B cell (primary cell): Measurements from ENCODE around the gene GGTA1. TPM values are rescaled to one million over a fixed set of nuclear protein-coding genes. Genes with fewer than 3 reads are reported as not detected.

Experiments used
- ATAC-seq: fragments of 200-7000 bp; cut with Tn5 transposase; one replicate; pipeline ENCODE4 v1.10.0; 2021; ENCODE audit warnings: low read depth, mild to moderate bottlenecking, moderate number of reproducible peaks, moderate library complexity
- CTCF ChIA-PET: fragments of 350-600 bp; sonication (Branson Sonifier 250); formaldehyde crosslinking; loops from one replicate; lab custom pipeline; 2021; ENCODE audit warnings: antibody characterized with exemption, inconsistent platforms; lab: Charles Lee
- POLR2A ChIA-PET: fragments of 350-600 bp; sonication (Branson Sonifier 250); formaldehyde crosslinking; loops from one replicate; lab custom pipeline; 2021; ENCODE audit warnings: antibody characterized with exemption; lab: Charles Lee
- DNase-seq: peaks from one replicate; pipeline ENCODE4 v3.0.0; 2013
- H2AFZ ChIP-seq: 2 replicates; pipeline ENCODE4 v1.6.1; 2012; ENCODE audit warnings: mild to moderate bottlenecking, low read depth, low read length; ENCODE audit not compliant: insufficient read depth, poor library complexity, severe bottlenecking
- H3K27ac ChIP-seq, 2 donors: 1 replicate in 1 of 2; 2 replicates in 1 of 2; pipeline ENCODE4 v1.5.1; 2012 to 2013; ENCODE audit warnings: low read length in 2 of 2, mild to moderate bottlenecking in 2 of 2, moderate library complexity in 1 of 2
- H3K27me3 ChIP-seq, 4 experiments: fragments of 200-600 bp in 1 of 4; sonication (generic) in 1 of 4; replicated peaks in 1 of 4; 1 replicate in 2 of 4; 2 replicates in 2 of 4; pipeline versions ENCODE4 v1.6.1 to v1.7.0; 2013 to 2016; ENCODE audit warnings: low read length in 3 of 4, mild to moderate bottlenecking in 2 of 4, mixed read lengths in 1 of 4, moderate library complexity in 1 of 4; ENCODE audit not compliant: insufficient read depth in 4 of 4, control insufficient read depth in 3 of 4; ENCODE audit errors: control extremely low read depth in 1 of 4
- H3K36me3 ChIP-seq, 2 experiments: replicated peaks in 1 of 2; 1 replicate in 1 of 2; 2 replicates in 1 of 2; pipeline versions ENCODE4 v1.6.1 to v1.7.1; 2013; ENCODE audit warnings: low read length in 1 of 2; ENCODE audit not compliant: insufficient read depth in 2 of 2, control insufficient read depth in 1 of 2; ENCODE audit errors: control extremely low read depth in 1 of 2, extremely low read depth in 1 of 2
- H3K4me1 ChIP-seq, 2 donors: fragments of 200-600 bp in 1 of 2; sonication (generic) in 1 of 2; 1 replicate in 1 of 2; 2 replicates in 1 of 2; pipeline versions ENCODE4 v1.5.1 to v1.6.1; 2013 to 2017; ENCODE audit warnings: low read length in 2 of 2; ENCODE audit not compliant: control insufficient read depth in 2 of 2, insufficient read depth in 2 of 2
- H3K4me2 ChIP-seq: replicated peaks from 2 replicates; pipeline ENCODE3; 2012; ENCODE audit warnings: mild to moderate bottlenecking, low read depth, low read length; ENCODE audit not compliant: poor library complexity, severe bottlenecking
- H3K4me3 ChIP-seq, 5 experiments: fragments of 200-600 bp in 1 of 5; sonication (generic) in 1 of 5; 1 replicate in 3 of 5; 2 replicates in 2 of 5; pipeline versions ENCODE4 v1.5.1 to v1.7.0; 2011 to 2016; ENCODE audit warnings: low read length in 4 of 5, mild to moderate bottlenecking in 4 of 5, low read depth in 2 of 5, control low read depth in 1 of 5, moderate library complexity in 1 of 5; ENCODE audit not compliant: insufficient read depth in 1 of 5; ENCODE audit errors: control extremely low read depth in 1 of 5, extremely low read depth in 1 of 5
- H3K79me2 ChIP-seq: fragments of 200-600 bp; sonication (generic); one replicate; pipeline ENCODE4 v1.6.0; 2016; ENCODE audit warnings: low read length; ENCODE audit not compliant: control insufficient read depth, insufficient read depth
- H3K9ac ChIP-seq: fragments of 200-600 bp; sonication (generic); 2 replicates; pipeline ENCODE4 v1.6.1; 2017; ENCODE audit warnings: mild to moderate bottlenecking, low read length, moderate library complexity
- H3K9me3 ChIP-seq, 3 donors: one replicate each; pipeline versions ENCODE4 v1.6.1 to v1.7.1; 2013; ENCODE audit warnings: low read length in 2 of 3; ENCODE audit not compliant: control insufficient read depth in 2 of 3, insufficient read depth in 1 of 3; ENCODE audit errors: control extremely low read depth in 1 of 3
- H4K20me1 ChIP-seq: 2 replicates; pipeline ENCODE4 v1.6.0; 2012; ENCODE audit warnings: mild to moderate bottlenecking, low read length; ENCODE audit not compliant: insufficient read depth, control insufficient read depth, poor library complexity, severe bottlenecking
- H3K27ac Mint-ChIP-seq: one replicate; pipeline ENCODE4 v1.8.0; 2021; ENCODE audit warnings: mixed read lengths
- H3K27me3 Mint-ChIP-seq: one replicate; pipeline ENCODE4 v1.8.0; 2021; ENCODE audit warnings: mixed read lengths
- H3K4me1 Mint-ChIP-seq: one replicate; pipeline ENCODE4 v1.8.0; 2021; ENCODE audit warnings: mixed read lengths
- H3K4me3 Mint-ChIP-seq: one replicate; pipeline ENCODE4 v1.8.0; 2021; ENCODE audit warnings: mixed read lengths
- H3K9me3 Mint-ChIP-seq: one replicate; pipeline ENCODE4 v1.8.0; 2022; ENCODE audit warnings: mixed read lengths; ENCODE audit not compliant: insufficient read depth
- CTCF ChIP-seq: fragments of 200-600 bp; IDR thresholded peaks from one replicate; pipeline ENCODE4 v1.8.0; 2022; ENCODE audit warnings: antibody characterized with exemption, mild to moderate bottlenecking
- EZH2 ChIP-seq: IDR thresholded peaks from 2 replicates; pipeline ENCODE4 v1.6.1; 2012; ENCODE audit warnings: borderline replicate concordance, low read depth, mild to moderate bottlenecking, moderate library complexity, low read length; ENCODE audit not compliant: insufficient read depth, poor library complexity, severe bottlenecking
- WGBS: methylation state at CpG from one replicate; pipeline ENCODE4 v1.1.5; 2013; ENCODE audit warnings: missing lambda C conversion rate; ENCODE audit not compliant: insufficient coverage; 5-methylcytosine and 5-hydroxymethylcytosine counted together
- intact Hi-C: fragments of 100-400 bp; cut with micrococcal nuclease; formaldehyde crosslinking; loops from one replicate; pipeline ENCODE4 v1.10.0; 2022
- polyA plus RNA-seq: library from polyadenylated mRNA; depleted of rRNA; stranded (reverse); fragments of >200 nt; gene quantifications from 2 replicates; pipeline ENCODE4 v1.2.3, GENCODE V29; 2012
- total RNA-seq, 2 donors: library from RNA; stranded (reverse); fragments of 120-200 nt in 1 of 2; gene quantifications; 1 replicate in 1 of 2; 2 replicates in 1 of 2; pipeline versions ENCODE4 v1.2.3 to v1.2.4, GENCODE V29; 2013 to 2022

GGTA1 gene
- total and polyA plus RNA-seq, 2 donors (not counting 1 experiment from before 2014, with no cell fraction given): not detected

GRCh38 chr9:121472446-121472845 is 27.2 kb downstream of the GGTA1 start:
- H3K4me3 ChIP-seq: no peak overlapping the region
- Mint-ChIP-seq H3K9me3 (no peaks in the 10 kb centered on the region), H3K4me1 (no peaks in the 10 kb centered on the region), H3K27me3 (peaks cover 32% of the 10 kb centered on the region), H3K4me3 (no peak overlapping the region), H3K27ac (no peak overlapping the region)
- WGBS: 90% methylated on average over 3 of the region's 5 CpGs
- H3K27ac ChIP-seq: no peak overlapping the region
- ATAC-seq (no peak), DNase-seq (no peak)
- H3K36me3 ChIP-seq: no peaks in the 10 kb centered on the region
- no peaks in the 10 kb centered on the region for H3K4me1 ChIP-seq
- H3K79me2 ChIP-seq: no peaks in the 10 kb centered on the region
- H3K4me2 ChIP-seq: no peak overlapping the region
- TF ChIP-seq CTCF: no peak
- TF ChIP-seq EZH2: no peak
- no peak overlapping the region for H2AFZ ChIP-seq
- ChIA-PET CTCF (no interaction called here), POLR2A (no interaction called here)
- no peaks in the 10 kb centered on the region for H4K20me1 ChIP-seq
- intact Hi-C loops: no loop called here
- no peak overlapping the region for H3K9ac ChIP-seq
- H3K9me3 ChIP-seq: no peaks in the 10 kb centered on the region
- H3K27me3 ChIP-seq: peaks cover 0 to 13% (median 1%) of the 10 kb centered on the region in 4 experiments

- Mint-ChIP-seq H3K4me3 (no peak overlapping the region), H3K27ac (no peak overlapping the region), H3K9me3 (no peaks in the 10 kb centered on the region), H3K4me1 (no peaks in the 10 kb centered on the region), H3K27me3 (peaks cover 47% of the 10 kb centered on the region)
- H3K4me3 ChIP-seq: no peak overlapping the region
- ATAC-seq (no peak), DNase-seq (no peak)
- WGBS: 60% methylated on average over 1 of the region's 1 CpG
- H3K9me3 ChIP-seq: no peaks in the 10 kb centered on the region
- H3K4me1 ChIP-seq: no peaks in the 10 kb centered on the region
- no peak overlapping the region for H3K4me2 ChIP-seq
- H3K27ac ChIP-seq: no peak overlapping the region
- H2AFZ ChIP-seq: no peak overlapping the region
- CTCF ChIA-PET: interaction anchor here (0.8 kb wide), 1 partner anchor 32 kb away, joined by 3 read pairs; no protein-coding TSS in a partner anchor
- H3K79me2 ChIP-seq: no peaks in the 10 kb centered on the region
- H3K27me3 ChIP-seq: peaks cover 0 to 5% (median under 1%) of the 10 kb centered on the region in 4 experiments
- TF ChIP-seq EZH2 (no peak), CTCF (no peak)
- POLR2A ChIA-PET: no interaction called here
- intact Hi-C loops: no loop called here
- H3K9ac ChIP-seq: no peak overlapping the region
- H3K36me3 ChIP-seq: no peaks in the 10 kb centered on the region
- H4K20me1 ChIP-seq: no peaks in the 10 kb centered on the region
These were observed 33.5 kb downstream of the GGTA1 start for GRCh38 chr9:121466142-121466541.
